Erythroblast (primary cell): Measurements from ENCODE around the gene BRCA2.

ENCODE experiments used
- DNase-seq, 2 experiments: peaks; one replicate each; lab custom pipeline; 2025; lab: John Stamatoyannopoulos, UW
- GATA1 ChIP-seq: IDR thresholded peaks from 2 replicates; pipeline ENCODE4 v1.6.1; 2011; ENCODE audit warnings: low read depth, mild to moderate bottlenecking, control low read depth, low read length, moderate library complexity
- POLR2A ChIP-seq: IDR thresholded peaks from 2 replicates; pipeline ENCODE4 v1.6.1; 2011; ENCODE audit warnings: mild to moderate bottlenecking, low read length

BRCA2 gene

DNA sequence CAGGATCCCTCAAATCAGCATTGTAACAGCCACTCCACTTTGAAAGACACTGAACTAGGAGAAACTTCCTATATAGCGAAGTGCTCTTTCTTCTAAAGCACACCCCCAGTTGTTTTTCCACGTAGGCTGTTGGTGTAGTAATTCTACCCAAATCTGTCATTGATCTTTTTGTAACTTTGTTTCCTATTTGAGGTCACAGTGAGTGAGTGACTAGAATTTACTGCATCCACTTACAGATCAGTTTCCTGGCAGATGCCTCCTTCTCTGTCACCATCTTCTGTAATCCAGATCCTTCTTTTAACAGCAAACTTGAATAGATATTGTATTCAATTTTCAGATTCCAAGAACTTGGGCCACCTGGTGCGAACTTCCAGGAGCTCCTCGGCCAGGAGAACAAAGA, 15.4 kb upstream of the BRCA2 start:
- DNase-seq: no peak
- TF ChIP-seq POLR2A (no peak), GATA1 (no peak)

DNA sequence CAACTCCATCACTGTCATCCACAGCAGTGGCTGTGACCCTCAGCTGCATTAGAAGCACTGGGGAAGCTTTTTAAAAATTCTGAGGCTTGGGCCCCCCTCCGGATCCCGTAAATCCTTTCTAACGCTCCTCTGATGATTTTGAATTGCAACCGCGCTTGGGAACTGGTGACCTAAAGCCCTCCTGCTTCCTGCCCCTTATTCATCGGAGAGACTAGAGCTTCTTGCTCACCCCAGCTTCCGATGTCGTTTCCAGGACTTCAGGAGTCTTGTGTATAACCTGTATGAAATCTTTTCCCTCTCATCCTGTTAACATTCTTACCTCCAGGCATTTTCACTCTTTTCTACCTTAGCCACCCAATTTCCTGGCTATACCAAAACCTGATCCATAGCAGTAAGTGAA, 14.9 kb upstream of the BRCA2 start:
- TF ChIP-seq GATA1: no peak
- TF ChIP-seq POLR2A: no peak
- DNase-seq: no peak

DNA sequence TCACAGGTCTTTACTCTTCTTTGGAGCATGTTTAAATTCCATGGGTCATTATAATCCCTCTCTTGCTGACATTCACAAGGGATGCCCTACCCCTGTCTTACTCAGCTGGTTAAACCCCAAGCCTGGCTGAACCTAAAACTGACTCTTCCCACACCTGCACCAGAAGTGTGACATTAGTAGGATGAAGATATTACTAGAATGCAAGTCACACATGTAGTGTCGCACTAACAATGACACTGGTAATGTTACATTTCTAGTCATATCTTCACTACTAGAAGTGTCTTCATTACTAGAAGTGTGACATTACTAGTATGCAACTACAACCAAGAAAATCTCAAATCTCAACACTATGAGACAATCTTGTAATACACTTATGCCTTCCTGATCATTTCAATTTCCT, 14.4 kb upstream of the BRCA2 start:
- no peak for DNase-seq
- TF ChIP-seq GATA1 (no peak), POLR2A (no peak)

GRCh38 chr13:32302461-32302860, 12.8 kb upstream of the BRCA2 start:
- TF ChIP-seq POLR2A (no peak), GATA1 (no peak)

DNA sequence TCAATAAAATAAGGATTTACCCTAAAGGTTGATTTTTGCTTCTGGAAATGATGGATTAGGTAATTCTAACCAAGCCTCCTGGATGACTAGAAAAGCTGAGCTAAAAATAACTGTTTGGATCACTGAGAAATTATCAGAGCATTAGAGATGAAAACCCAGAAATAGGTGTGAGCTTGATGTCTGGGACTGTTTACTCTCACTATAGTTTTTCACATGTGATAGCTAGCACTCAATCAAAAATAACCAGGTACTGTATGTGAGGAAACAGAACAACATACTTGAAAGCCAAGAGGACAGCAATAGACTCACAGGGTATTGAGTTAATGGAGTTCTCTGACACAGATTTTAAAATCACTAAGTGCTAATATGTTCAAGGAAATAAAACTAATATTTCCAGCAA, 9.7 kb upstream of the BRCA2 start:
- DNase-seq: no peak
- TF ChIP-seq GATA1: no peak
- TF ChIP-seq POLR2A: no peak

More at GRCh38 chr13:32302461-32302860, 12.8 kb upstream of the BRCA2 start:
- no peak for DNase-seq

GRCh38 chr13:32309312-32310133, 5.8 kb upstream of the BRCA2 start:
- DNase-seq: no peak
- TF ChIP-seq GATA1 (no peak), POLR2A (no peak)

DNA sequence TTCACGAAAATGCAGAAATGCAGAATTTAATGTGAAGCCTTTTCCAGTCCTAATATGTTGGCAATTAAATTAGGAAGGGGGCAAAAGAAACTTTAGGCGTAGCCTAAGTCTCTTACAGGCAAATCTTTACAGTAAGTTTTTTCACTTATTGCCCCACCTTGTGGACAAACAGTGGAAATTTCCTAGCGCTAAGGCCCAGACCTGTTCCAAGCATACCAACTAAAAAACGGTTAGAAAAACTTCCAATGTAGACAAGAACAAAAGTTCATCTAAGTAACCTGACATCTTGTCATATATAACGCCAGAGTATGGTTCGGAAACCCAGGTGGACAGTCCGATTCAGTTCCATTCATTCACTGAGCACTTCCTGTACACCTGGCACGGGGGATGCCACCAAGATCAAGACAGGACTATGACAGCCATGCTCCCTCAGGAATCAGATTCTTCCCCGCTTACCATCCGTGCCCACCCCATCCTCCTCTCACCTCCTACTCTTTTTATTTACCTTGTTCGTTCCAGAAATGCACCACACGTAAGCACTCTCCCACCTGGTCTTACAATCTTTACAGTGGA, 5.1 kb upstream of the BRCA2 start:
- peak; percentile 59 to 70 for DNase-seq
- TF ChIP-seq POLR2A: no peak
- TF ChIP-seq GATA1: no peak

DNA sequence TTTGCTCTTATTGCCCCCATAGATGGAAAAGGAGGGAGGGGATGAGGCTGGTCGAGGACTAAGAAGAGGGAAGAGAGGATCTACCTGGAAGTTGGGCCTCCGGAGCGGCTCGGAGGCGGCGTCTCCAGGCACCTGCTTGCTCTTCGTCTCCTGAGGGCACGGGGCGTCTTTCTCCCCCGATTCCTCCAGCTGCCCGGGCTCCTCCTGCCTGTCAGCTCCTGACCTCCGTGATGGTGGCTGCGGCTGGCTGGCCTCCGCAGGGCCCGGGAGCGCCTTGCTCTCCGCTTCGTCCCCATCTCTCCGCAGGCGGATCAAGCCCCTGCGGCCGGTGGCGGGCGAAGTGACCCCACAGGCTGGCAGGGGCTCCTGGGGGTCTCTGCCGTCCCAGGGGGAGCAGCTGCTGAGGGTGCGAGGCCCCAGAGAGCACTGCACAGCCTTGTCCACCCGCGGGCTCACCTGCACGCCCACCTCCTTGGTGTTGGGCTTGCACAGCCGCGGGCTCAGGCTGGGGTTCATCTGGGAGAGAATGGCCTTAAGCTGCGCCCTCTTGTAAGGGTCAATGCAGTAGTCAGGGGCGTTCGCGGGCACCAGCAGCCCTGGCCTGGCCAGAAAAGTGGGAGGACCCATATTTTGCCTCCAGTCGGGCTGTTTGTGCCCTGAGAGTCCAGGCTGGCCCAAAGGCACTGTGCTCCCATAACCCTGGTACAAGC, 4.0 kb upstream of the BRCA2 start:
- no peak for TF ChIP-seq GATA1
- no peak for TF ChIP-seq POLR2A
- DNase-seq: no peak

DNA sequence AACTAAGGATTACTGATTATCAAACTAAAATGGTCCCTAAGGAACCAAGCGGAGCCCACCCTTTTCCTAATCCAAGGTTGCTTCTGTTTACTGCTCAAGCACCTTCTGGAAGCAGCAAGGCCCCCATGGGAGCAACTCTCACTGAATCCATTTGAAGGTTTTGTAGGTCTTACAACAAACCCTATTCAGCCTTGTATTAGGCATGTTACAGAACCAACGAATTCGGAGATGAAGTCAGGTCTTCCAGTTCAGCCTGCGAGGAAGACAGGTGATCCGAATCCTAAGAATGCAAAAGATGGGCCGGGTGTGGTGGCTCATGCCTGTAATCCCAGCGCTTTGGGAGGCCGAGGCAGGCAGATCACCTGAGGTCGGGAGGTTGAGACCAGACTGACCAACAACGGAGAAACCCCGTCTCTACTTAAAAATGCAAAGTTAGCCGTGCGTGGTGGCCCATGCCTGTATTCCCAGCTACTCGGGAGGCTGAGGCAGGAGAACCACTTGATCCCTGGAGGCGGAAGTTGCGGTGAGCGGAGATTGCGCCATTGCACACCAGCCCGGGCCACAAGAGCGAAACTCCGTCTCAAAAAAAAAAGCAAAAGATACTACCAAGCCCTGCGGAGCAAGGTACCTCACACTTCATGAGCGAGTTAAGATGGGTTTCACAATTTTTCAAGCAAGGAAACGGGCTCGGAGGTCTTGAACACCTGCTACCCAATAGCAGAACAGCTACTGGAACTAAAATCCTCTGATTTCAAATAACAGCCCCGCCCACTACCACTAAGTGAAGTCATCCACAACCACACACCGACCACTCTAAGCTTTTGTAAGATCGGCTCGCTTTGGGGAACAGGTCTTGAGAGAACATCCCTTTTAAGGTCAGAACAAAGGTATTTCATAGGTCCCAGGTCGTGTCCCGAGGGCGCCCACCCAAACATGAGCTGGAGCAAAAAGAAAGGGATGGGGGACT, 754 bp upstream of the BRCA2 start:
- TF ChIP-seq POLR2A (no peak), GATA1 (no peak)
- DNase-seq: peak; percentile 75 to 88

- no peak for DNase-seq
- TF ChIP-seq GATA1 (no peak), POLR2A (no peak)
Measured at GRCh38 chr13:32316028-32316339, 676 bp downstream of the BRCA2 start.

DNA sequence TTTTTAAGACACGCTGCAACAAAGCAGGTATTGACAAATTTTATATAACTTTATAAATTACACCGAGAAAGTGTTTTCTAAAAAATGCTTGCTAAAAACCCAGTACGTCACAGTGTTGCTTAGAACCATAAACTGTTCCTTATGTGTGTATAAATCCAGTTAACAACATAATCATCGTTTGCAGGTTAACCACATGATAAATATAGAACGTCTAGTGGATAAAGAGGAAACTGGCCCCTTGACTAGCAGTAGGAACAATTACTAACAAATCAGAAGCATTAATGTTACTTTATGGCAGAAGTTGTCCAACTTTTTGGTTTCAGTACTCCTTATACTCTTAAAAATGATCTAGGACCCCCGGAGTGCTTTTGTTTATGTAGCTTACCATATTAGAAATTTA, 1.2 kb downstream of the BRCA2 start:
- DNase-seq: peak; percentile 23 to 52
- TF ChIP-seq POLR2A: no peak
- no peak for TF ChIP-seq GATA1

- no peak for DNase-seq
- no peak for TF ChIP-seq POLR2A
- TF ChIP-seq GATA1: no peak
Measured at GRCh38 chr13:32317716-32318465, 2.6 kb downstream of the BRCA2 start.

DNA sequence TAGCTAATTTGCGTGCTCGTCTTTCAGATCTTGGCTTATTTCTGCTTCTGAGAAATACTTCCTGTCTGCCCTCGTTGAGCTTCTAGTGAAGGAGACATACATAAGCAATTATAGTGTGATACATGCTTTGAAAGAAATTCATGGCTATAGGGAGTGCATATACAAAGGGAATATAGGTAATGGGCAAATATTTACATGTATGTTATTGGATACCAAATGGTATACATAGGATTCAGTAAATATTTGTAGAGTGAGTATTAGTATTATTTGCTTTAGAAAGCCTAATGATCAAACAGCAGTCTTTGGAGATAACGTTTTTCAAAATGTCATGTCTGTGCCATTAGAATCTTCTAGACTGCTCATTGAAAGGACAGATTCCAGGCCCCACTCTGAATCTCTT, 5.2 kb downstream of the BRCA2 start:
- TF ChIP-seq GATA1: no peak
- no peak for DNase-seq

- DNase-seq: no peak
- no peak for TF ChIP-seq POLR2A
Measured at GRCh38 chr13:32323912-32324311, 8.6 kb downstream of the BRCA2 start.
